Stimulated activated CD8-positive, alpha-beta memory T cell treated with anti-CD3 and anti-CD28 coated beads, Interleukin-12 subunit alpha, Interleukin-12 subunit beta, amount 100 ng/mL, for 24 hours (primary cell): ENCODE results near the gene HPSE.
"Not testable (repeated sequence)": the region's sequence is repeated elsewhere in the genome, so short reads cannot be mapped to it uniquely, and the experiment has no call there.

ENCODE experiments used
- DNase-seq: peaks from one replicate; pipeline ENCODE4 v3.0.0-alpha.2; 2020; ENCODE audit errors: extremely low read depth

Gene HPSE

GRCh38 chr4:83283181-83283580, 51.5 kb downstream of the HPSE start:
- no peak for DNase-seq

GRCh38 chr4:83282049-83282535, 52.6 kb downstream of the HPSE start:
- DNase-seq: no peak

GRCh38 chr4:83281307-83281706, 53.3 kb downstream of the HPSE start:
- DNase-seq: no peak

GRCh38 chr4:83276299-83277040, 58.2 kb downstream of the HPSE start:
- no peak for DNase-seq

GRCh38 chr4:83273926-83274325, 60.7 kb downstream of the HPSE start:
- not testable (repeated sequence) for DNase-seq

GRCh38 chr4:83272900-83273299, 61.7 kb downstream of the HPSE start:
- DNase-seq: no peak

GRCh38 chr4:83269256-83269655, 65.4 kb downstream of the HPSE start:
- DNase-seq: no peak

- no peak for DNase-seq
Observed at GRCh38 chr4:83268491-83268890, 66.2 kb downstream of the HPSE start.

GRCh38 chr4:83267830-83268475, 66.7 kb downstream of the HPSE start:
- DNase-seq: no peak

- DNase-seq: no peak
Observed at GRCh38 chr4:83267121-83267829, 67.4 kb downstream of the HPSE start.

GRCh38 chr4:83266689-83267088, 68.0 kb downstream of the HPSE start:
- DNase-seq: no peak

- no peak for DNase-seq
Observed at GRCh38 chr4:83263106-83263505, 71.5 kb downstream of the HPSE start.

- no peak for DNase-seq
Observed at GRCh38 chr4:83262682-83263081, 72.0 kb downstream of the HPSE start.

GRCh38 chr4:83261307-83261706, 73.3 kb downstream of the HPSE start:
- no peak for DNase-seq

- no peak for DNase-seq
Observed at GRCh38 chr4:83259586-83259985, 75.1 kb downstream of the HPSE start.

GRCh38 chr4:83258461-83258860, 76.2 kb downstream of the HPSE start:
- no peak for DNase-seq

- DNase-seq: no peak
Observed at GRCh38 chr4:83257811-83258210, 76.8 kb downstream of the HPSE start.

GRCh38 chr4:83255584-83255983, 79.1 kb downstream of the HPSE start:
- no peak for DNase-seq

- DNase-seq: no peak
Observed at GRCh38 chr4:83252782-83253405, 81.8 kb downstream of the HPSE start.

- DNase-seq: no peak
Observed at GRCh38 chr4:83251447-83251830, 83.2 kb downstream of the HPSE start.

- no peak for DNase-seq
Observed at GRCh38 chr4:83250687-83251446, 83.8 kb downstream of the HPSE start.

GRCh38 chr4:83248486-83248885, 86.2 kb downstream of the HPSE start:
- DNase-seq: no peak
